ENCODE measurements around the gene PTPN14.
"Not testable (repeated sequence)": the region's sequence is repeated elsewhere in the genome, so short reads cannot be mapped to it uniquely, and the experiment has no call there.

DNA sequence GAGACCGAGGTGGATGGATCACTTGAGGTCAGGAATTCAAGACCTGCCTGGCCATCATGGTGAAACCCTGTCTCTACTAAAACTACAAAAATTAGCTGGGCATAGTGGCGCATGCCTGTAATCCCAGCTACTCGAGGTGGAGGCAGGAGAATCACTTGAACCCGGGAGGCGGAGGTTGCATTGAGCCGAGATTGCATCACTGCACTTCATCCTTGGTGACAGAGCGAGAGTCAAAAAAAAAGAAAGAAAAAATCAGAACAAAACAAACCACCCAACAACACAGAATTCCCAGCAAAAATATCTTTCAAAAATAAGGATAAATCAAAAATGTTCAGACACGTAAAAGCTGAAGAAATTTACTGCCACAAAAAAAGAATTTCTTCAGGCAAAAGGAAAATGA is 40.5 kb upstream of the PTPN14 start:
- TF ChIP-seq, protein P1, sequence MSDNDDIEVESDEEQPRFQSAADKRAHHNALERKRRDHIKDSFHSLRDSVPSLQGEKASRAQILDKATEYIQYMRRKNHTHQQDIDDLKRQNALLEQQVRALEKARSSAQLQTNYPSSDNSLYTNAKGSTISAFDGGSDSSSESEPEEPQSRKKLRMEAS (CRISPR knock-in tag; IDR thresholded peaks at IDR 0.05), result not testable (repeated sequence)
- TF ChIP-seq, protein P2, sequence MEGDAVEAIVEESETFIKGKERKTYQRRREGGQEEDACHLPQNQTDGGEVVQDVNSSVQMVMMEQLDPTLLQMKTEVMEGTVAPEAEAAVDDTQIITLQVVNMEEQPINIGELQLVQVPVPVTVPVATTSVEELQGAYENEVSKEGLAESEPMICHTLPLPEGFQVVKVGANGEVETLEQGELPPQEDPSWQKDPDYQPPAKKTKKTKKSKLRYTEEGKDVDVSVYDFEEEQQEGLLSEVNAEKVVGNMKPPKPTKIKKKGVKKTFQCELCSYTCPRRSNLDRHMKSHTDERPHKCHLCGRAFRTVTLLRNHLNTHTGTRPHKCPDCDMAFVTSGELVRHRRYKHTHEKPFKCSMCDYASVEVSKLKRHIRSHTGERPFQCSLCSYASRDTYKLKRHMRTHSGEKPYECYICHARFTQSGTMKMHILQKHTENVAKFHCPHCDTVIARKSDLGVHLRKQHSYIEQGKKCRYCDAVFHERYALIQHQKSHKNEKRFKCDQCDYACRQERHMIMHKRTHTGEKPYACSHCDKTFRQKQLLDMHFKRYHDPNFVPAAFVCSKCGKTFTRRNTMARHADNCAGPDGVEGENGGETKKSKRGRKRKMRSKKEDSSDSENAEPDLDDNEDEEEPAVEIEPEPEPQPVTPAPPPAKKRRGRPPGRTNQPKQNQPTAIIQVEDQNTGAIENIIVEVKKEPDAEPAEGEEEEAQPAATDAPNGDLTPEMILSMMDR (IDR thresholded peaks at IDR 0.05), result not testable (repeated sequence)
- TF ChIP-seq FOXJ3 (CRISPR knock-in tag; IDR thresholded peaks at IDR 0.05; ENCODE audit: borderline replicate concordance); FOXP1 (CRISPR knock-in tag; IDR thresholded peaks at IDR 0.05; ENCODE audit: borderline replicate concordance); IRF2 (CRISPR knock-in tag; IDR thresholded peaks at IDR 0.05; ENCODE audit: borderline replicate concordance, low read depth); GTF2I (CRISPR knock-in tag; conservative IDR thresholded peaks at IDR 0.05); NR2C2 (CRISPR knock-in tag; IDR thresholded peaks at IDR 0.05); TCF7 (CRISPR knock-in tag; IDR thresholded peaks at IDR 0.05; ENCODE audit: low read depth): not testable (repeated sequence)
- TF ChIP-seq, protein P3, sequence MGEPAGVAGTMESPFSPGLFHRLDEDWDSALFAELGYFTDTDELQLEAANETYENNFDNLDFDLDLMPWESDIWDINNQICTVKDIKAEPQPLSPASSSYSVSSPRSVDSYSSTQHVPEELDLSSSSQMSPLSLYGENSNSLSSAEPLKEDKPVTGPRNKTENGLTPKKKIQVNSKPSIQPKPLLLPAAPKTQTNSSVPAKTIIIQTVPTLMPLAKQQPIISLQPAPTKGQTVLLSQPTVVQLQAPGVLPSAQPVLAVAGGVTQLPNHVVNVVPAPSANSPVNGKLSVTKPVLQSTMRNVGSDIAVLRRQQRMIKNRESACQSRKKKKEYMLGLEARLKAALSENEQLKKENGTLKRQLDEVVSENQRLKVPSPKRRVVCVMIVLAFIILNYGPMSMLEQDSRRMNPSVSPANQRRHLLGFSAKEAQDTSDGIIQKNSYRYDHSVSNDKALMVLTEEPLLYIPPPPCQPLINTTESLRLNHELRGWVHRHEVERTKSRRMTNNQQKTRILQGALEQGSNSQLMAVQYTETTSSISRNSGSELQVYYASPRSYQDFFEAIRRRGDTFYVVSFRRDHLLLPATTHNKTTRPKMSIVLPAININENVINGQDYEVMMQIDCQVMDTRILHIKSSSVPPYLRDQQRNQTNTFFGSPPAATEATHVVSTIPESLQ (CRISPR knock-in tag; IDR thresholded peaks at IDR 0.05), result not testable (repeated sequence)
- TF ChIP-seq, protein P4, sequence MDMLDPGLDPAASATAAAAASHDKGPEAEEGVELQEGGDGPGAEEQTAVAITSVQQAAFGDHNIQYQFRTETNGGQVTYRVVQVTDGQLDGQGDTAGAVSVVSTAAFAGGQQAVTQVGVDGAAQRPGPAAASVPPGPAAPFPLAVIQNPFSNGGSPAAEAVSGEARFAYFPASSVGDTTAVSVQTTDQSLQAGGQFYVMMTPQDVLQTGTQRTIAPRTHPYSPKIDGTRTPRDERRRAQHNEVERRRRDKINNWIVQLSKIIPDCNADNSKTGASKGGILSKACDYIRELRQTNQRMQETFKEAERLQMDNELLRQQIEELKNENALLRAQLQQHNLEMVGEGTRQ (CRISPR knock-in tag; IDR thresholded peaks at IDR 0.05), result not testable (repeated sequence)
- TF ChIP-seq, protein P5, sequence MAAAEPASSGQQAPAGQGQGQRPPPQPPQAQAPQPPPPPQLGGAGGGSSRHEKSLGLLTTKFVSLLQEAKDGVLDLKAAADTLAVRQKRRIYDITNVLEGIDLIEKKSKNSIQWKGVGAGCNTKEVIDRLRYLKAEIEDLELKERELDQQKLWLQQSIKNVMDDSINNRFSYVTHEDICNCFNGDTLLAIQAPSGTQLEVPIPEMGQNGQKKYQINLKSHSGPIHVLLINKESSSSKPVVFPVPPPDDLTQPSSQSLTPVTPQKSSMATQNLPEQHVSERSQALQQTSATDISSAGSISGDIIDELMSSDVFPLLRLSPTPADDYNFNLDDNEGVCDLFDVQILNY (CRISPR knock-in tag; IDR thresholded peaks at IDR 0.05), result not testable (repeated sequence)
- TF ChIP-seq, protein P6, sequence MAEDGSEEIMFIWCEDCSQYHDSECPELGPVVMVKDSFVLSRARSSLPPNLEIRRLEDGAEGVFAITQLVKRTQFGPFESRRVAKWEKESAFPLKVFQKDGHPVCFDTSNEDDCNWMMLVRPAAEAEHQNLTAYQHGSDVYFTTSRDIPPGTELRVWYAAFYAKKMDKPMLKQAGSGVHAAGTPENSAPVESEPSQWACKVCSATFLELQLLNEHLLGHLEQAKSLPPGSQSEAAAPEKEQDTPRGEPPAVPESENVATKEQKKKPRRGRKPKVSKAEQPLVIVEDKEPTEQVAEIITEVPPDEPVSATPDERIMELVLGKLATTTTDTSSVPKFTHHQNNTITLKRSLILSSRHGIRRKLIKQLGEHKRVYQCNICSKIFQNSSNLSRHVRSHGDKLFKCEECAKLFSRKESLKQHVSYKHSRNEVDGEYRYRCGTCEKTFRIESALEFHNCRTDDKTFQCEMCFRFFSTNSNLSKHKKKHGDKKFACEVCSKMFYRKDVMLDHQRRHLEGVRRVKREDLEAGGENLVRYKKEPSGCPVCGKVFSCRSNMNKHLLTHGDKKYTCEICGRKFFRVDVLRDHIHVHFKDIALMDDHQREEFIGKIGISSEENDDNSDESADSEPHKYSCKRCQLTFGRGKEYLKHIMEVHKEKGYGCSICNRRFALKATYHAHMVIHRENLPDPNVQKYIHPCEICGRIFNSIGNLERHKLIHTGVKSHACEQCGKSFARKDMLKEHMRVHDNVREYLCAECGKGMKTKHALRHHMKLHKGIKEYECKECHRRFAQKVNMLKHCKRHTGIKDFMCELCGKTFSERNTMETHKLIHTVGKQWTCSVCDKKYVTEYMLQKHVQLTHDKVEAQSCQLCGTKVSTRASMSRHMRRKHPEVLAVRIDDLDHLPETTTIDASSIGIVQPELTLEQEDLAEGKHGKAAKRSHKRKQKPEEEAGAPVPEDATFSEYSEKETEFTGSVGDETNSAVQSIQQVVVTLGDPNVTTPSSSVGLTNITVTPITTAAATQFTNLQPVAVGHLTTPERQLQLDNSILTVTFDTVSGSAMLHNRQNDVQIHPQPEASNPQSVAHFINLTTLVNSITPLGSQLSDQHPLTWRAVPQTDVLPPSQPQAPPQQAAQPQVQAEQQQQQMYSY (CRISPR knock-in tag; IDR thresholded peaks at IDR 0.05), result not testable (repeated sequence)
